Peyer's patch (tissue), 4 donors: ENCODE measurements around the gene ZNF79.

Experiments
- POLR2A ChIP-seq, 2 donors: fragments of 450-650 bp; IDR thresholded peaks; one replicate each; pipeline ENCODE4 v1.5.1; 2017; ENCODE audit warnings: antibody characterized with exemption in 2 of 2, mild to moderate bottlenecking in 2 of 2, moderate library complexity in 2 of 2
- TF ChIP-seq, protein P1 (sequence below), 6 experiments: fragments of 450-650 bp in 4 of 6; fragments of 200-600 bp in 2 of 6; sonication (generic) in 1 of 6; IDR thresholded peaks; one replicate each; pipeline ENCODE4 v1.5.1; 2017 to 2019; ENCODE audit warnings: antibody characterized with exemption in 6 of 6, mild to moderate bottlenecking in 3 of 6, moderate library complexity in 1 of 6

DNA sequence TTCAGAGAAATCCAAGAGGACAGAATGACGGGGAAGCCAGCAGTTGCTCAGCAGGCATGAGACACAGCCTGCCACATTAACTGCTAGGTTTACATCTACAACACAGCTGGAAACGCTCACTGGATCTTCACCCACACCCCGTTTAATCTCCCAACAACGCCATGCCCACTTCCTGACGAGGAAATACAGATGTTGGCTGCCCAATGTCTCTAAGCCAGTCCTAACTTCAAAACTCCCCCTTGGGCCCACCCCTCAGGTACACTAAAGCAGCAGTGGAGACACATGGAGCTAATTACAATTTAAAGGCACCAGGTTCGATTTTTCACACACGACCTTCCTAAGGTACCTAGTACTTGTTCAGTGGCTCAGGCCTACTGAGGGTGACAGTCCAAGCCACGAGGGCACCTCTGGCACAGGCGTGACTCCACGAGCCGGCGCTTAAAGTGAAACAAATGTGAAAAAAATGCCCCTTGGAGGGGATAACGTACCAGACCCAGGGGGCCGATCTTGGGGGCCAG, 26.1 kb downstream of the ZNF79 start:
- TF ChIP-seq, protein P1, sequence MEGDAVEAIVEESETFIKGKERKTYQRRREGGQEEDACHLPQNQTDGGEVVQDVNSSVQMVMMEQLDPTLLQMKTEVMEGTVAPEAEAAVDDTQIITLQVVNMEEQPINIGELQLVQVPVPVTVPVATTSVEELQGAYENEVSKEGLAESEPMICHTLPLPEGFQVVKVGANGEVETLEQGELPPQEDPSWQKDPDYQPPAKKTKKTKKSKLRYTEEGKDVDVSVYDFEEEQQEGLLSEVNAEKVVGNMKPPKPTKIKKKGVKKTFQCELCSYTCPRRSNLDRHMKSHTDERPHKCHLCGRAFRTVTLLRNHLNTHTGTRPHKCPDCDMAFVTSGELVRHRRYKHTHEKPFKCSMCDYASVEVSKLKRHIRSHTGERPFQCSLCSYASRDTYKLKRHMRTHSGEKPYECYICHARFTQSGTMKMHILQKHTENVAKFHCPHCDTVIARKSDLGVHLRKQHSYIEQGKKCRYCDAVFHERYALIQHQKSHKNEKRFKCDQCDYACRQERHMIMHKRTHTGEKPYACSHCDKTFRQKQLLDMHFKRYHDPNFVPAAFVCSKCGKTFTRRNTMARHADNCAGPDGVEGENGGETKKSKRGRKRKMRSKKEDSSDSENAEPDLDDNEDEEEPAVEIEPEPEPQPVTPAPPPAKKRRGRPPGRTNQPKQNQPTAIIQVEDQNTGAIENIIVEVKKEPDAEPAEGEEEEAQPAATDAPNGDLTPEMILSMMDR (IDR thresholded peaks at IDR 0.05) = no peak
- TF ChIP-seq POLR2A (IDR thresholded peaks at IDR 0.05) = no peak
